GM12864 (cell line): ENCODE measurements around the gene REX1BD.

Experiments
- DNase-seq: peaks from one replicate; pipeline ENCODE4 v3.0.0-alpha.2; 2011; ENCODE audit warnings: low read depth
- H3K4me3 ChIP-seq: 2 replicates; pipeline ENCODE4 v1.5.1; 2011; ENCODE audit warnings: mild to moderate bottlenecking, low read depth, low read length, control low read depth
- CTCF ChIP-seq: IDR thresholded peaks from 2 replicates; pipeline ENCODE4 v1.5.1; 2011; ENCODE audit warnings: low read depth, mild to moderate bottlenecking, moderate library complexity, low read length, control low read depth, inconsistent platforms; ENCODE audit errors: missing control alignments

Gene REX1BD

GRCh38 chr19:18611327-18612050 is 22.9 kb downstream of the REX1BD start:
- no peak for DNase-seq
- no peak for TF ChIP-seq CTCF
- H3K4me3 ChIP-seq: no peak overlapping the region

GRCh38 chr19:18612051-18612771 is 23.6 kb downstream of the REX1BD start:
- H3K4me3 ChIP-seq: no peak overlapping the region
- no peak for TF ChIP-seq CTCF
- DNase-seq: no peak

GRCh38 chr19:18612772-18613588 is 24.4 kb downstream of the REX1BD start, which contains the start of gene TMEM59L:
TMEM59L (plus strand) TSS chr19:18612870; CDS start chr19:18612959, 89 bp downstream.
- H3K4me3 ChIP-seq: no peak within 1 kb of the TSS
- no peak for DNase-seq
- no peak for TF ChIP-seq CTCF

- TF ChIP-seq CTCF: no peak
- DNase-seq: no peak
- no peak overlapping the region for H3K4me3 ChIP-seq
Measured at GRCh38 chr19:18613589-18614234, 25.1 kb downstream of the REX1BD start.

- TF ChIP-seq CTCF: no peak
- no peak overlapping the region for H3K4me3 ChIP-seq
- no peak for DNase-seq
Measured at GRCh38 chr19:18616023-18616422, 27.4 kb downstream of the REX1BD start.

- no peak for TF ChIP-seq CTCF
- H3K4me3 ChIP-seq: no peak overlapping the region
- DNase-seq: no peak
Measured at GRCh38 chr19:18617562-18617961, 29.0 kb downstream of the REX1BD start.
